HG02943 (cell line): ENCODE measurements around the gene DDIT4.
A peak's percentile ranks its signal among the peaks of the same experiment; 100 is the strongest.
"Not testable (repeated sequence)": the region's sequence is repeated elsewhere in the genome, so short reads cannot be mapped to it uniquely, and the experiment has no call there.

ENCODE experiments used
- ATAC-seq: cut with Tn5 transposase; IDR thresholded peaks from one replicate; pipeline ENCODE4 v1.9.1; 2021; ENCODE audit warnings: mild to moderate bottlenecking, low read depth, moderate library complexity; ENCODE audit not compliant: unreplicated experiment

DDIT4 gene

GRCh38 chr10:72265990-72266865, 7.5 kb upstream of the DDIT4 start:
- ATAC-seq: no peak

GRCh38 chr10:72267381-72267780, 6.3 kb upstream of the DDIT4 start:
- no peak for ATAC-seq

GRCh38 chr10:72267819-72268399, 5.8 kb upstream of the DDIT4 start:
- no peak for ATAC-seq

- not testable (repeated sequence) for ATAC-seq
These were observed 5.1 kb upstream of the DDIT4 start for GRCh38 chr10:72268475-72269200.

- no peak for ATAC-seq
These were observed 3.0 kb upstream of the DDIT4 start for GRCh38 chr10:72270607-72271281.

- peak; percentile 37 for ATAC-seq
These were observed 875 bp upstream of the DDIT4 start for GRCh38 chr10:72272689-72273409.

GRCh38 chr10:72274213-72274729, 547 bp downstream of the DDIT4 start:
- no peak for ATAC-seq

GRCh38 chr10:72274730-72275350, 1.1 kb downstream of the DDIT4 start:
- no peak for ATAC-seq

- ATAC-seq: no peak
These were observed 1.8 kb downstream of the DDIT4 start for GRCh38 chr10:72275351-72276012.

GRCh38 chr10:72276013-72276387, 2.3 kb downstream of the DDIT4 start:
- no peak for ATAC-seq

GRCh38 chr10:72276421-72277339, 3.0 kb downstream of the DDIT4 start:
- ATAC-seq: no peak

- no peak for ATAC-seq
These were observed 3.7 kb downstream of the DDIT4 start for GRCh38 chr10:72277340-72277995.

- ATAC-seq: no peak
These were observed 4.4 kb downstream of the DDIT4 start for GRCh38 chr10:72277996-72278667.

GRCh38 chr10:72278668-72279393, 5.1 kb downstream of the DDIT4 start:
- ATAC-seq: no peak

- ATAC-seq: not testable (repeated sequence)
These were observed 5.9 kb downstream of the DDIT4 start for GRCh38 chr10:72279587-72279986.

- no peak for ATAC-seq
These were observed 9.4 kb downstream of the DDIT4 start for GRCh38 chr10:72283131-72283530.
